Gastrocnemius medialis (tissue), 4 donors: Measurements from ENCODE around the gene RNU6-9. TPM values are rescaled to one million over a fixed set of nuclear protein-coding genes. Genes with fewer than 3 reads are reported as not detected.

ENCODE experiments used
- ATAC-seq, 2 donors: fragments of 150-250 bp; one replicate each; pipeline ENCODE4 v1.9.1; 2016
- DNase-seq, 2 donors: peaks; one replicate each; pipeline ENCODE4 v3.0.0-alpha.2; 2019
- H3K27ac ChIP-seq, 4 donors: fragments of 200-600 bp; sonication (generic); 1 replicate in 1 of 4; 2 replicates in 3 of 4; pipeline ENCODE4 v1.5.1; 2016 to 2018; ENCODE audit warnings: mild to moderate bottlenecking in 2 of 4, moderate library complexity in 1 of 4
- H3K27me3 ChIP-seq, 3 donors: fragments of 200-600 bp; sonication (generic) in 2 of 3; 1 replicate in 1 of 3; 2 replicates in 2 of 3; pipeline versions ENCODE4 v1.5.1 to v1.6.0; 2016 to 2019; ENCODE audit warnings: mild to moderate bottlenecking in 1 of 3, moderate library complexity in 1 of 3
- H3K36me3 ChIP-seq, 2 donors: fragments of 200-600 bp; sonication (generic) in 1 of 2; one replicate each; pipeline ENCODE4 v1.5.1; 2017 to 2018
- H3K4me1 ChIP-seq, 2 donors: fragments of 200-600 bp; sonication (generic) in 1 of 2; one replicate each; pipeline ENCODE4 v1.5.1; 2016 to 2017; ENCODE audit warnings: mild to moderate bottlenecking in 2 of 2
- H3K4me3 ChIP-seq, 4 donors: fragments of 200-600 bp; sonication (generic) in 3 of 4; 1 replicate in 1 of 4; 2 replicates in 3 of 4; pipeline ENCODE4 v1.5.1; 2016 to 2019; ENCODE audit warnings: mild to moderate bottlenecking in 2 of 4
- H3K9me3 ChIP-seq, 3 donors: fragments of 200-600 bp; sonication (generic) in 2 of 3; 1 replicate in 1 of 3; 2 replicates in 2 of 3; pipeline ENCODE4 v1.5.1; 2016 to 2019
- POLR2A ChIP-seq, 2 donors: fragments of 450-650 bp; IDR thresholded peaks; one replicate each; pipeline ENCODE4 v1.6.1; 2017; ENCODE audit warnings: antibody characterized with exemption in 2 of 2, mild to moderate bottlenecking in 2 of 2, moderate library complexity in 2 of 2
- in situ Hi-C, 4 donors: fragments of 200-750 bp; cut with MboI; loops; one replicate each; pipeline versions ENCODE4 v1.15.0 to v1.8.0; 2017; ENCODE audit warnings: low sequenced_read_pairs in 4 of 4
- intact Hi-C: fragments of 100-400 bp; cut with DNase I; formaldehyde crosslinking; loops from one replicate; pipeline ENCODE4 v1.15.1; 2023; ENCODE audit warnings: low total_unique reads
- total RNA-seq, 4 donors: library from RNA; depleted of rRNA; stranded (reverse); fragments of >200 nt; gene quantifications; one replicate each; pipeline versions ENCODE4 v1.1.0 to v1.2.3, GENCODE V29; 2016
- TF ChIP-seq, protein P1 (sequence below), 5 experiments: fragments of 450-650 bp in 3 of 5; fragments of 200-600 bp in 2 of 5; sonication (generic) in 2 of 5; IDR thresholded peaks in 4 of 5; conservative IDR thresholded peaks in 1 of 5; 1 replicate in 4 of 5; 2 replicates in 1 of 5; pipeline ENCODE4 v1.5.1; 2016 to 2019; ENCODE audit warnings: antibody characterized with exemption in 5 of 5, mild to moderate bottlenecking in 3 of 5, moderate library complexity in 3 of 5

The RNU6-9 gene
- total RNA-seq, 4 donors from 2014 or later = not detected

- peak; percentile 44 to 65 for DNase-seq
- intact Hi-C loops = loop anchor here (5.0 to 10.0 kb wide), 2 partner anchors 262 to 266 kb away; partner anchors contain the start of gene RNF126
- peak overlapping the region; percentile 86 to 96 (median 93) for H3K4me3 ChIP-seq
- H3K36me3 ChIP-seq = no peaks in the 10 kb centered on the region
- no peaks in the 10 kb centered on the region for H3K27me3 ChIP-seq
- TF ChIP-seq, protein P1, sequence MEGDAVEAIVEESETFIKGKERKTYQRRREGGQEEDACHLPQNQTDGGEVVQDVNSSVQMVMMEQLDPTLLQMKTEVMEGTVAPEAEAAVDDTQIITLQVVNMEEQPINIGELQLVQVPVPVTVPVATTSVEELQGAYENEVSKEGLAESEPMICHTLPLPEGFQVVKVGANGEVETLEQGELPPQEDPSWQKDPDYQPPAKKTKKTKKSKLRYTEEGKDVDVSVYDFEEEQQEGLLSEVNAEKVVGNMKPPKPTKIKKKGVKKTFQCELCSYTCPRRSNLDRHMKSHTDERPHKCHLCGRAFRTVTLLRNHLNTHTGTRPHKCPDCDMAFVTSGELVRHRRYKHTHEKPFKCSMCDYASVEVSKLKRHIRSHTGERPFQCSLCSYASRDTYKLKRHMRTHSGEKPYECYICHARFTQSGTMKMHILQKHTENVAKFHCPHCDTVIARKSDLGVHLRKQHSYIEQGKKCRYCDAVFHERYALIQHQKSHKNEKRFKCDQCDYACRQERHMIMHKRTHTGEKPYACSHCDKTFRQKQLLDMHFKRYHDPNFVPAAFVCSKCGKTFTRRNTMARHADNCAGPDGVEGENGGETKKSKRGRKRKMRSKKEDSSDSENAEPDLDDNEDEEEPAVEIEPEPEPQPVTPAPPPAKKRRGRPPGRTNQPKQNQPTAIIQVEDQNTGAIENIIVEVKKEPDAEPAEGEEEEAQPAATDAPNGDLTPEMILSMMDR (IDR thresholded peaks at IDR 0.05 in 4 of 5, conservative IDR thresholded peaks at IDR 0.05 in 1 of 5) = no peak
- TF ChIP-seq POLR2A (IDR thresholded peaks at IDR 0.05) = no peak
- in situ Hi-C loops = loop anchor here in 1 of 4 donors (10.0 kb wide), 1 partner anchor 152 kb away; no protein-coding TSS in a partner anchor
- no peak for ATAC-seq
- H3K4me1 ChIP-seq = peaks cover 5 to 19% of the 10 kb centered on the region in 2 donors
- no peaks in the 10 kb centered on the region for H3K9me3 ChIP-seq
- H3K27ac ChIP-seq = peak overlapping the region; percentile 74 to 91 (median 86)
Observed at GRCh38 chr19:926589-927350, 33.5 kb downstream of the RNU6-9 start.

DNA sequence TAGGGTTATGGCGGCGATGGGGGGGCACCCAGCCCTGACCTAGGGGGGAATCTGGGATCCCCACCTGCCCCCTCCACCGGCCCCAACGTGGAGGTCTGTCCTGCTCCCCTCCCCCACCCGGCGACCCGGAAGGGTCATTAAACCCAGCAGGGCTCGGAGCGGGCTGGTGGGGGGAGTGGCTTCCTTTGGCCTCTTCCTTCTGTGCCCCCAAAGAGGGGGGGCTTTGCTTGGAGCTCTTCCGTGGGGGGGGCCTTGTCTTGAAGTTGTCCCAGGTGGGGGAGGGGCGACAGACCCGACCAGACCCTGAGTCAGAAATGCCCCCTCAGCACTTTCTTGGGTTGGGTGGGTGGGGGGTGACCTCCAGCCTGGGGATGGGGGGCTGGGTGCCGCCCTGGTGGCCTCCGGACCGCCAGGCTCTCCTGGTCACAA, 34.1 kb downstream of the RNU6-9 start:
- Histone ChIP-seq H3K4me3 (peak overlapping the region; percentile 86 to 96 (median 93)), H3K36me3 (no peaks in the 10 kb centered on the region), H3K27ac (peak overlapping the region; percentile 74 to 91 (median 86)), H3K9me3 (no peaks in the 10 kb centered on the region), H3K27me3 (no peaks in the 10 kb centered on the region), H3K4me1 (peaks cover 5 to 19% of the 10 kb centered on the region in 2 donors)
- in situ Hi-C loops = loop anchor here in 1 of 4 donors (10.0 kb wide), 1 partner anchor 153 kb away; no protein-coding TSS in a partner anchor
- ATAC-seq = no peak
- intact Hi-C loops = loop anchor here (5.0 to 10.0 kb wide), 2 partner anchors 263 to 265 kb away; partner anchors contain the start of gene RNF126
- TF ChIP-seq, protein P1 (IDR thresholded peaks at IDR 0.05 in 4 of 5, conservative IDR thresholded peaks at IDR 0.05 in 1 of 5) = no peak
- TF ChIP-seq POLR2A (IDR thresholded peaks at IDR 0.05) = no peak
- no peak for DNase-seq

DNA sequence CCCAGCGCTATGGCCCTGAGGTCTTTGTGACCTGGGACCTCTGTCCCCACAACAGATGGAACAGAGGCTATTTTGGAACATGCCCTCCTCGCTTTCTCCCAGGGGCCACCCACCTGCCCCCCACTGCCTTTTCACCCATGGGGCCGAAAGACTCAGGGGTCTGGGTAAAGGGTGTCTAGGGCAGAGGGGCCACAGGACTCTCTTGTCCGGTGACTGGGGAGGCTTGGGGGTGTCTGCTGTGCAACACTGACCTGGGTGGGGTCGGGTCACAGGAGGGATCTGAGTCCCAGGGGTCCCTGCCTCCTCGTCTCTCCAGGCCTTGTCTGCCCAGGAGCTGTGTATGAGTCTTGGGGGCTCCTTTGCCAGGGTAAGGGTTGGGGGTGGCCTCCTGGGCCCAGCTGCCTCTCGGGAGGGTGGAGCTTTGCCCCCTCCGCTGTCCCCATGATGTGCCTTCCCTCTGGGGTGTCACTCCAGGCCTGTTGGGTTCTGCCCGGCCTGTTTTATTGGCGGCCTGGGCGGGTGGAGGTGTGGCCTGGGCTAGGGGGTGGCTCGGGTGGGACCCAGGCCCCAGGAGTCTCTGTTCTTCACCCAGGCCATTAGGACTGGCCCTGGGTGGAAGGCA, 34.6 kb downstream of the RNU6-9 start:
- no peaks in the 10 kb centered on the region for H3K27me3 ChIP-seq
- TF ChIP-seq POLR2A (IDR thresholded peaks at IDR 0.05) = no peak
- TF ChIP-seq, protein P1 (IDR thresholded peaks at IDR 0.05 in 4 of 5, conservative IDR thresholded peaks at IDR 0.05 in 1 of 5) = no peak
- intact Hi-C loops = loop anchor here (5.0 to 10.0 kb wide), 2 partner anchors 263 to 264 kb away; partner anchors contain the start of gene RNF126
- H3K36me3 ChIP-seq = no peaks in the 10 kb centered on the region
- in situ Hi-C loops = loop anchor here in 1 of 4 donors (10.0 kb wide), 1 partner anchor 153 kb away; no protein-coding TSS in a partner anchor
- ATAC-seq = no peak
- no peaks in the 10 kb centered on the region for H3K9me3 ChIP-seq
- H3K4me3 ChIP-seq = peak overlapping the region in 2 of 4 donors; percentile 86 to 92
- peak overlapping the region; percentile 74 to 91 (median 86) for H3K27ac ChIP-seq
- no peak for DNase-seq
- H3K4me1 ChIP-seq = peaks cover 5 to 23% of the 10 kb centered on the region in 2 donors

DNA sequence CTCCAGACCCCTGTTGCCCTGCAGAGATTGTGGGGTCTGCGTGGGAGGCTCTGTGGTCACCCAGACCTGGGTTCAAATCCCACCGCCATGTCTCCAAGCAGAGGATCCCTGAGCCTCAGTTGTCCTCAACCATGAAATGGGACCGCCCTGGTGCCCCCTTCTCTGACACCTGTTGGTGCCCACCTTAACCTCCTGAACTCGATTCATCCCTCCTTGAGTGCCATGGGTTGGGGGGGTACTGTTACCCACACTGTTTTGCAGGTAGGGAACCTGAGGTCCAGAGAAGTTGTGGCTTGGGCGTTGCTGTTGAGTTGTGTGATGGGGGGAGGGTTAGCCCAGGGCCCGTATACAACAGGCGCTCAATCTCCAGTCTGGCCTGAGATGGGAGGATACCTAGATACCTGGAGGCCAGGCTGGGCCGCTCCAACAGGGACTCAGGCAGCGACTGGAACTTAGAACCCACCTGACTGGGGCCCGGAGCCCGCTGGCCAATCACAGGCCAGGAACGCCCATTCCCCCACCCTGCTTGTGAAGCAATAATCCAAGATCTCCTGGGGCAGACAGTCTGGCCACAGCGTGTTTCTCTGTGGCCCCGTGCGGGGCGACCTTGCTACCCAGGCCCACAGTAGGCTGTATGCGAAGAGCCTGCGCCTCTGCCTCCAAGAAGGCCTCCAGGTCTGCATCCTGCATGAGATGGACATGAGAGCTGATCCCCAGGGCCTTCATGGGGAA, 35.4 kb downstream of the RNU6-9 start:
- in situ Hi-C loops (loop anchor here in 1 of 4 donors (10.0 kb wide), 1 partner anchor 154 kb away; no protein-coding TSS in a partner anchor), intact Hi-C loops (loop anchor here (5.0 to 10.0 kb wide), 2 partner anchors 264 kb away; partner anchors contain the start of gene RNF126)
- TF ChIP-seq POLR2A (IDR thresholded peaks at IDR 0.05) = no peak
- TF ChIP-seq, protein P1 (IDR thresholded peaks at IDR 0.05 in 4 of 5, conservative IDR thresholded peaks at IDR 0.05 in 1 of 5) = no peak
- H3K4me3 ChIP-seq = no peak overlapping the region
- H3K27ac ChIP-seq = peak overlapping the region in 1 of 4 donors; percentile 74
- no peaks in the 10 kb centered on the region for H3K36me3 ChIP-seq
- DNase-seq = peak in 1 of 2 donors; percentile 35
- ATAC-seq = no peak
- H3K4me1 ChIP-seq = peaks cover 9 to 30% of the 10 kb centered on the region in 2 donors
- H3K9me3 ChIP-seq = no peaks in the 10 kb centered on the region
- H3K27me3 ChIP-seq = no peaks in the 10 kb centered on the region
